Dedifferentiated amniotic fluid mesenchymal stem cell (primary cell): Measurements from ENCODE around the gene CAMKMT.

Experiments used
- DNase-seq: peaks from one replicate; pipeline ENCODE4 v3.0.0-alpha.2; 2016; ENCODE audit errors: extremely low spot score

The CAMKMT gene

GRCh38 chr2:44649381-44649780 is 287.6 kb downstream of the CAMKMT start:
- DNase-seq = no peak

GRCh38 chr2:44650796-44651195 is 289.0 kb downstream of the CAMKMT start:
- no peak for DNase-seq

GRCh38 chr2:44651974-44652373 is 290.2 kb downstream of the CAMKMT start:
- DNase-seq = no peak

GRCh38 chr2:44652701-44653100 is 291.0 kb downstream of the CAMKMT start:
- DNase-seq = no peak

- no peak for DNase-seq
Observed at GRCh38 chr2:44655401-44655864, 293.7 kb downstream of the CAMKMT start.

GRCh38 chr2:44656460-44656859 is 294.7 kb downstream of the CAMKMT start:
- no peak for DNase-seq

- DNase-seq = no peak
Observed at GRCh38 chr2:44663471-44664073, 301.8 kb downstream of the CAMKMT start.

- no peak for DNase-seq
Observed at GRCh38 chr2:44668336-44668735, 306.6 kb downstream of the CAMKMT start.

GRCh38 chr2:44671276-44671675 is 309.5 kb downstream of the CAMKMT start:
- no peak for DNase-seq

GRCh38 chr2:44671916-44672315 is 310.2 kb downstream of the CAMKMT start:
- no peak for DNase-seq

GRCh38 chr2:44672431-44672830 is 310.7 kb downstream of the CAMKMT start:
- DNase-seq = no peak

- no peak for DNase-seq
Observed at GRCh38 chr2:44674473-44675284, 312.9 kb downstream of the CAMKMT start.

GRCh38 chr2:44676379-44676778 is 314.6 kb downstream of the CAMKMT start:
- no peak for DNase-seq

- DNase-seq = no peak
Observed at GRCh38 chr2:44679584-44679983, 317.8 kb downstream of the CAMKMT start.

- DNase-seq = no peak
Observed at GRCh38 chr2:44679990-44680389, 318.2 kb downstream of the CAMKMT start.

- DNase-seq = no peak
Observed at GRCh38 chr2:44680424-44680971, 318.8 kb downstream of the CAMKMT start.

GRCh38 chr2:44680983-44681531 is 319.3 kb downstream of the CAMKMT start:
- no peak for DNase-seq

- no peak for DNase-seq
Observed at GRCh38 chr2:44682459-44682858, 320.7 kb downstream of the CAMKMT start.

- DNase-seq = no peak
Observed at GRCh38 chr2:44684559-44684958, 322.8 kb downstream of the CAMKMT start.

GRCh38 chr2:44686561-44686960 is 324.8 kb downstream of the CAMKMT start:
- no peak for DNase-seq

- no peak for DNase-seq
Observed at GRCh38 chr2:44687686-44688455, 326.1 kb downstream of the CAMKMT start.
